HL-60 (cell line): ENCODE measurements around the gene EHBP1.

Experiments
- DNase-seq, 2 experiments: peaks; one replicate each; pipeline ENCODE4 v3.0.0-alpha.2; 2010 to 2020; ENCODE audit warnings: low read depth in 1 of 2, low spot score in 1 of 2
- H3K27ac ChIP-seq: fragments of 250-450 bp; sonication (Bioruptor Pico); replicated peaks from 2 replicates; pipeline ENCODE4 v1.5.1; 2020; ENCODE audit warnings: mild to moderate bottlenecking, moderate library complexity
- H3K27me3 ChIP-seq: fragments of 250-450 bp; sonication (Bioruptor Pico); 2 replicates; pipeline ENCODE4 v1.5.1; 2021; ENCODE audit warnings: mild to moderate bottlenecking, moderate library complexity; ENCODE audit not compliant: insufficient read depth, poor library complexity, severe bottlenecking
- H3K4me3 ChIP-seq: replicated peaks from 2 replicates; pipeline ENCODE4 v1.5.1; 2011; ENCODE audit warnings: mild to moderate bottlenecking, control low read depth, low read length; ENCODE audit not compliant: insufficient read depth
- GABPA ChIP-seq: IDR thresholded peaks from 2 replicates; pipeline ENCODE4 v1.6.1; 2012; ENCODE audit warnings: low read depth
- POLR2AphosphoS5 ChIP-seq: IDR thresholded peaks from 2 replicates; pipeline ENCODE4 v1.6.1; 2012; ENCODE audit warnings: low read depth
- REST ChIP-seq: IDR thresholded peaks from 2 replicates; pipeline ENCODE4 v1.6.1; 2012; ENCODE audit warnings: low read depth; ENCODE audit not compliant: insufficient replicate concordance
- SPI1 ChIP-seq: IDR thresholded peaks from 2 replicates; pipeline ENCODE4 v1.6.1; 2012; ENCODE audit warnings: low read depth, mild to moderate bottlenecking, borderline replicate concordance
- TF ChIP-seq, protein P1 (sequence below): IDR thresholded peaks from one replicate; pipeline ENCODE4 v1.5.1; 2011; ENCODE audit warnings: low read length, control low read depth, inconsistent platforms; ENCODE audit not compliant: insufficient read depth

The EHBP1 gene

GRCh38 chr2:62940697-62941096 lies 235.2 kb downstream of the EHBP1 start:
- no peak for DNase-seq
- TF ChIP-seq POLR2AphosphoS5: no peak
- no peak for TF ChIP-seq GABPA
- TF ChIP-seq, protein P1, sequence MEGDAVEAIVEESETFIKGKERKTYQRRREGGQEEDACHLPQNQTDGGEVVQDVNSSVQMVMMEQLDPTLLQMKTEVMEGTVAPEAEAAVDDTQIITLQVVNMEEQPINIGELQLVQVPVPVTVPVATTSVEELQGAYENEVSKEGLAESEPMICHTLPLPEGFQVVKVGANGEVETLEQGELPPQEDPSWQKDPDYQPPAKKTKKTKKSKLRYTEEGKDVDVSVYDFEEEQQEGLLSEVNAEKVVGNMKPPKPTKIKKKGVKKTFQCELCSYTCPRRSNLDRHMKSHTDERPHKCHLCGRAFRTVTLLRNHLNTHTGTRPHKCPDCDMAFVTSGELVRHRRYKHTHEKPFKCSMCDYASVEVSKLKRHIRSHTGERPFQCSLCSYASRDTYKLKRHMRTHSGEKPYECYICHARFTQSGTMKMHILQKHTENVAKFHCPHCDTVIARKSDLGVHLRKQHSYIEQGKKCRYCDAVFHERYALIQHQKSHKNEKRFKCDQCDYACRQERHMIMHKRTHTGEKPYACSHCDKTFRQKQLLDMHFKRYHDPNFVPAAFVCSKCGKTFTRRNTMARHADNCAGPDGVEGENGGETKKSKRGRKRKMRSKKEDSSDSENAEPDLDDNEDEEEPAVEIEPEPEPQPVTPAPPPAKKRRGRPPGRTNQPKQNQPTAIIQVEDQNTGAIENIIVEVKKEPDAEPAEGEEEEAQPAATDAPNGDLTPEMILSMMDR: no peak
- TF ChIP-seq REST: no peak
- no peak for TF ChIP-seq SPI1
- no peak overlapping the region for H3K27ac ChIP-seq
- H3K27me3 ChIP-seq: no peaks in the 10 kb centered on the region
- no peak overlapping the region for H3K4me3 ChIP-seq

GRCh38 chr2:62941413-62941812 lies 235.9 kb downstream of the EHBP1 start:
- Histone ChIP-seq H3K27ac (no peak overlapping the region), H3K4me3 (no peak overlapping the region), H3K27me3 (no peaks in the 10 kb centered on the region)
- DNase-seq: no peak
- TF ChIP-seq REST: no peak
- no peak for TF ChIP-seq POLR2AphosphoS5
- TF ChIP-seq SPI1: no peak
- TF ChIP-seq, protein P1: no peak
- TF ChIP-seq GABPA: no peak

DNA sequence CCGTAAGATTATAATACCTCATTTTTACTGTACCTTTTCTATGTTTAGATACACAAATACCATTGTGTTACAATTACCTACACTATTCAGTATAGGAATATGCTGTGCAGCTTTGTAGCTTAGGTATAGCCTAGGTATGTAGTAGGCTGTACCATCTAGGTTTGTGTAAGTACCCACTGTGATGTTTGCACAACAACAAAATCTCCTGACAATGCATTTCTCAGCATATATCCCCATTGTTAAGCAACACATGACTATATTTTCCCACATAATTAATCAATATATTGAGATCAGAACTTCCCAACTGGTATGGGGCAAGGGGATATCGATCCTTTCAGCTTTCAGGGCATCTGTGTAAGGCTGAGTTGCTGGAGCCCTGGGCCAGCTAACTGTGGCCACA lies 238.8 kb downstream of the EHBP1 start:
- Histone ChIP-seq H3K27me3 (no peaks in the 10 kb centered on the region), H3K4me3 (no peak overlapping the region), H3K27ac (no peak overlapping the region)
- TF ChIP-seq REST (no peak), SPI1 (no peak), GABPA (no peak), POLR2AphosphoS5 (no peak)
- TF ChIP-seq, protein P1: no peak
- DNase-seq: no peak
